ENCODE results near the gene WDR48. TPM values are rescaled to one million over a fixed set of nuclear protein-coding genes. Genes with fewer than 3 reads are reported as not detected.

The WDR48 gene
- total RNA-seq, 4 donors from 2014 or later = 49.8 to 83.2 (median 69.3) TPM

DNA sequence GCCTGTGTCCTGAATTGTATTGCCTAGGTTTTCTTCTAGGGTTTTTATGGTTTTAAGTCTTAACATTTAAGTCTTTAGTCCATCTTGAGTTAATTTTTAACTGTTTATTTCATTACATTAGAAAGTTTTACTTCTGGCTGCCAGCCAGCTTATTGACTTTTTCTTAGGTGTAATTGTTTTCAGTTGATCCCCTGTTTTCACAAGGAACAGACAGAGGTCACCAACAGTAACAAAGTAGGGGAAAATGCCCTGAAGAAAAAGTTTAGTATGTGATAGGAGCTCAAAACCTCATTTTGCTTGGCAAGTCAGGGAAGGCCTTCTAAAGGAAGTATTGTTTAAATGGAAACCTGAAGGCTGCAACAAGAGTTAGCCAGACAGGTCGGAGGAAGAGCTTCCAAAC lies 10.4 kb downstream of the WDR48 start:
- DNase-seq = no peak
- intact Hi-C loops (cut with DNase I) = no loop called here
- Histone ChIP-seq H3K27me3 (no peaks in the 10 kb centered on the region), H3K4me1 (peaks cover 60 to 68% of the 10 kb centered on the region in 2 donors), H3K9me3 (no peaks in the 10 kb centered on the region), H3K36me3 (no peaks in the 10 kb centered on the region), H3K4me3 (replicated peaks in 1 of 3) (no peak overlapping the region), H3K27ac (no peak overlapping the region)
- WGBS, 2 donors = 71% methylated on average over 1 of the region's 1 CpG
- TF ChIP-seq, protein P1, sequence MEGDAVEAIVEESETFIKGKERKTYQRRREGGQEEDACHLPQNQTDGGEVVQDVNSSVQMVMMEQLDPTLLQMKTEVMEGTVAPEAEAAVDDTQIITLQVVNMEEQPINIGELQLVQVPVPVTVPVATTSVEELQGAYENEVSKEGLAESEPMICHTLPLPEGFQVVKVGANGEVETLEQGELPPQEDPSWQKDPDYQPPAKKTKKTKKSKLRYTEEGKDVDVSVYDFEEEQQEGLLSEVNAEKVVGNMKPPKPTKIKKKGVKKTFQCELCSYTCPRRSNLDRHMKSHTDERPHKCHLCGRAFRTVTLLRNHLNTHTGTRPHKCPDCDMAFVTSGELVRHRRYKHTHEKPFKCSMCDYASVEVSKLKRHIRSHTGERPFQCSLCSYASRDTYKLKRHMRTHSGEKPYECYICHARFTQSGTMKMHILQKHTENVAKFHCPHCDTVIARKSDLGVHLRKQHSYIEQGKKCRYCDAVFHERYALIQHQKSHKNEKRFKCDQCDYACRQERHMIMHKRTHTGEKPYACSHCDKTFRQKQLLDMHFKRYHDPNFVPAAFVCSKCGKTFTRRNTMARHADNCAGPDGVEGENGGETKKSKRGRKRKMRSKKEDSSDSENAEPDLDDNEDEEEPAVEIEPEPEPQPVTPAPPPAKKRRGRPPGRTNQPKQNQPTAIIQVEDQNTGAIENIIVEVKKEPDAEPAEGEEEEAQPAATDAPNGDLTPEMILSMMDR (IDR thresholded peaks at IDR 0.05) = no peak
- TF ChIP-seq POLR2A (IDR thresholded peaks at IDR 0.05) = no peak

DNA sequence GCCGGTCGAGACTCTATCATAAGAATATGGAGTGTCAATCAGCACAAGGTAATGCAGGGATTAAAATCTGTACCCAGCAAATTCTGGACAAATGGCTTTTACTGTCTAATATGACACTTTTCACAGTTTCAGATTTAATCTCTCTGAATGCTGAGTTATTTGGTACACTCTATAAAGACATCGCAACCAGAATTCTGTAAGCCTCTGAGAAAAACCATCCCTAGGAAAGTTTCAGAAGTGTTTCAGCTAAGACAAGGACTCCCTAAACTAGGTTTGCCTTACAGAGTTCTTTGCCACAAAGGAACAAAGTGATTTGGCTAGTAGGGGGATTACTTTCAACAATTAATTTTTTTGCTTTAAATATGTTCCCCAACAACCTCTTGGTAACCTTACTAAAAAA lies 11.3 kb downstream of the WDR48 start:
- Histone ChIP-seq H3K36me3 (no peaks in the 10 kb centered on the region), H3K27me3 (no peaks in the 10 kb centered on the region), H3K4me1 (peaks cover 66 to 74% of the 10 kb centered on the region in 2 donors), H3K4me3 (replicated peaks in 1 of 3) (no peak overlapping the region), H3K27ac (no peak overlapping the region), H3K9me3 (no peaks in the 10 kb centered on the region)
- no peak for TF ChIP-seq POLR2A (IDR thresholded peaks at IDR 0.05)
- TF ChIP-seq, protein P1 (IDR thresholded peaks at IDR 0.05) = no peak
- 95% methylated on average over 3 of the region's 3 CpGs for WGBS, 2 donors
- intact Hi-C loops (cut with DNase I) = no loop called here
- DNase-seq = no peak

DNA sequence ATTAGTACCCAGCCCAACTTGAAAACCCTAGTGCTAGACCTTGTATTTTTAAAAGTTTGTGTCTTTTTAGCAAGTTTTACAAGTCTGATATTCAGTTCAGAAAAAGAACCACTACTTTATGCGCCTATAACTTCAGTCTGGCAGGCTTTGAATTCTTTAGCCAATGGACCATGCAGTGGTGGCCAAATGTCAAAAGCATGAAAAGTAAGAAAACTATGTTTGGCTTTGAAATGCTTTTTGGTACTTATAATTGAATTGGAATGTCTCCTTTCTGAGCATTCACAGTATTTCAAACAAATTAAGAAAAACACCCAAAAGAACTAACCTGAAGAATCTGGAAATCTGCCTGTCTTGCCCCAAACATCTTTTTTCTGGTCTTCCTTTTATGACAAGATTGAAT lies 12.8 kb downstream of the WDR48 start:
- intact Hi-C loops (cut with DNase I) = no loop called here
- Histone ChIP-seq H3K27ac (peak overlapping the region; percentile 48 to 84 (median 77)), H3K36me3 (peaks cover 5% of the 10 kb centered on the region in 2 donors), H3K27me3 (no peaks in the 10 kb centered on the region), H3K4me1 (peaks cover 54 to 61% of the 10 kb centered on the region in 2 donors), H3K9me3 (no peaks in the 10 kb centered on the region), H3K4me3 (replicated peaks in 1 of 3) (no peak overlapping the region)
- 43 to 58% methylated on average over 1 of the region's 1 CpG for WGBS, 2 donors
- peak; percentile 42 to 62 for DNase-seq
- TF ChIP-seq, protein P1 (IDR thresholded peaks at IDR 0.05) = no peak
- no peak for TF ChIP-seq POLR2A (IDR thresholded peaks at IDR 0.05)

DNA sequence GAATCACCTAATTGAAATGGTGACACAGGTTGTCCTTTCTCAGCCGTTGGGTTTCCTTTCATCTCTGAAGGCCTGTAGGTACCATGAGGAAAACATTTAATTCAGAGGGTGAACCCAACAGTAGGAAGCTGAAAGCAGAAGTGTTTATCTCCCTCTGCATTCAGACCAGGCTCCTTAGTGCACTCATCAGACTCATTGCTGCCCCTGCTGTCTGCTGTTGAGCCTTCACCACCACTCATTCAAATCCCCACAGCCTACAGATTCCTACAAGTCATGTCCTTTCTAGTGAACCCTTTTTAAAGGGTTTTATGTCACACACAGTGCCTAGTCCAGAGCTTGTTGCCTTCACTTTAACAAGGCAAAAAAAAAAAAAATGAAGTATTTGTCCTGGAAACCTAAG lies 13.4 kb downstream of the WDR48 start:
- no peak for TF ChIP-seq POLR2A (IDR thresholded peaks at IDR 0.05)
- TF ChIP-seq, protein P1 (IDR thresholded peaks at IDR 0.05) = peak in 3 of 6 experiments; percentile 26 to 36 (median 28)
- WGBS, 2 donors = 10 to 14% methylated on average over 1 of the region's 1 CpG
- no peaks in the 10 kb centered on the region for H3K27me3 ChIP-seq
- H3K27ac ChIP-seq = peak overlapping the region; percentile 48 to 84 (median 77)
- H3K9me3 ChIP-seq = no peaks in the 10 kb centered on the region
- H3K4me3 ChIP-seq (replicated peaks in 1 of 3) = no peak overlapping the region
- peaks cover 50 to 57% of the 10 kb centered on the region in 2 donors for H3K4me1 ChIP-seq
- intact Hi-C loops (cut with DNase I) = no loop called here
- peaks cover 5% of the 10 kb centered on the region in 2 donors for H3K36me3 ChIP-seq
- DNase-seq = peak; percentile 6 to 21

DNA sequence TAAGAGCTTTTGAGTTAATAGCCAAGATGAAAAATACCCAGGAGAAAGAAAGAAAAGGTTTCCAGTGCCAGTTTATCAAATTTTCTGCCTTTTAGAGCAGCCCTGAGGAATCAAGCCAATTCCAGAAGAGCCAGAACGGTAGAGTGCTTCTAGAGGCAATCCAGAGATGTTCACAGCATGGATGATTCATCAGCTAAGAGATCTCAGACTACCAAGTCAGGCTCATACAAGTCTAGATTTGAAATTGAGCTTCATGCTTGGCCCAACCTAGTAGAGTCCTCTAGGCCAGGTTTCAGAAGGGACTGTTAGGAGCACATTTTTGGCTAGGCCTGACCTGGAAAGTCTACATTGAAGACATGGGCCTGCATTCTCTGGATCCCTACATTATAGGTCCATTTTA lies 15.5 kb downstream of the WDR48 start:
- no peaks in the 10 kb centered on the region for H3K9me3 ChIP-seq
- peaks cover 5% of the 10 kb centered on the region in 2 donors for H3K36me3 ChIP-seq
- H3K27ac ChIP-seq = peak overlapping the region; percentile 31 to 57 (median 33)
- peak; percentile 25 to 32 for DNase-seq
- H3K27me3 ChIP-seq = no peaks in the 10 kb centered on the region
- no peak overlapping the region for H3K4me3 ChIP-seq (replicated peaks in 1 of 3)
- intact Hi-C loops (cut with DNase I) = no loop called here
- H3K4me1 ChIP-seq = peaks cover 46 to 52% of the 10 kb centered on the region in 2 donors
- TF ChIP-seq, protein P1 (IDR thresholded peaks at IDR 0.05) = no peak
- TF ChIP-seq POLR2A (IDR thresholded peaks at IDR 0.05) = no peak
- 15 to 21% methylated on average over 1 of the region's 1 CpG for WGBS, 2 donors

All from thyroid gland (tissue), 4 donors.